ENCODE data around the gene LRP1. TPM values are rescaled to one million over a fixed set of nuclear protein-coding genes. Genes with fewer than 3 reads are reported as not detected.

The LRP1 gene
- total and polyA plus RNA-seq, 2 of the 4 experiments (the other 2 are of a cell fraction) = 73.1 to 142 TPM

GRCh38 chr12:57096748-57097553 is 31.3 kb upstream of the LRP1 start (continued):
- no peak for TF ChIP-seq NFE2L2 (IDR thresholded peaks at IDR 0.05; ENCODE audit: low read depth, low read length)

- TF ChIP-seq CHD1 (IDR thresholded peaks at IDR 0.05; ENCODE audit: low read depth, low read length) = no peak
- TF ChIP-seq ELK1 (IDR thresholded peaks at IDR 0.05; ENCODE audit: borderline replicate concordance, low read depth, low read length) = no peak
- TF ChIP-seq USF2 (IDR thresholded peaks at IDR 0.05; ENCODE audit: low read depth, low read length) = no peak
- TF ChIP-seq POLR2A (IDR thresholded peaks at IDR 0.05; ENCODE audit: low read depth, low read length) = no peak
- no peak for TF ChIP-seq FOS (IDR thresholded peaks at IDR 0.05; ENCODE audit: low read depth, low read length)
- no peak for TF ChIP-seq NFE2L2 (IDR thresholded peaks at IDR 0.05; ENCODE audit: low read depth, low read length)
- no peak for TF ChIP-seq SMC3 (IDR thresholded peaks at IDR 0.05; ENCODE audit: low read depth, low read length)
- TF ChIP-seq MAZ (IDR thresholded peaks at IDR 0.05; ENCODE audit: borderline replicate concordance, low read depth, low read length) = no peak
- TF ChIP-seq RFX5 (IDR thresholded peaks at IDR 0.05; ENCODE audit: low read depth, low read length) = no peak
- no peak for TF ChIP-seq RCOR1 (IDR thresholded peaks at IDR 0.05; ENCODE audit: insufficient replicate concordance, low read length)
- no peak for TF ChIP-seq MAFK (IDR thresholded peaks at IDR 0.05; ENCODE audit: low read depth, low read length)
- H3K36me3 ChIP-seq (ENCODE audit: control insufficient read depth, insufficient read depth, low read length) = peaks cover 68% of the 10 kb centered on the region
- POLR2A ChIA-PET (ENCODE audit: unreplicated experiment) = interaction anchor here (1.3 to 2.1 kb wide), 2 partner anchors 9 to 14 kb away, joined by 5 to 6 read pairs; partner anchors contain the start of gene STAT6
Observed at GRCh38 chr12:57097554-57097835, 30.8 kb upstream of the LRP1 start.

More at GRCh38 chr12:57097554-57097835, 30.8 kb upstream of the LRP1 start:
- Histone ChIP-seq H2AFZ (replicated peaks; ENCODE audit: low read length, poor library complexity) (no peak overlapping the region), H3K9ac (ENCODE audit: low read depth, low read length) (no peak overlapping the region), H2BK120ac (ENCODE audit: low read depth, low read length) (no peak overlapping the region), H3K23ac (ENCODE audit: low read depth, low read length) (no peak overlapping the region), H3K9me1 (ENCODE audit: insufficient read depth, low read length) (peaks cover 16% of the 10 kb centered on the region), H3K56ac (ENCODE audit: extremely low read depth, insufficient read depth, low read length) (no peak overlapping the region), H3K4ac (ENCODE audit: low read depth, low read length) (no peak overlapping the region), H2BK20ac (ENCODE audit: low read depth, low read length) (no peak overlapping the region), H3K27me3 (ENCODE audit: control insufficient read depth, insufficient read depth, low read length) (no peaks in the 10 kb centered on the region), H2BK15ac (ENCODE audit: low read depth, low read length) (no peak overlapping the region), H3K18ac (ENCODE audit: low read depth, low read length) (no peak overlapping the region), H3K4me2 (ENCODE audit: low read depth, low read length) (no peak overlapping the region), H4K8ac (ENCODE audit: low read depth in 2 of 2, low read length in 2 of 2) (no peak overlapping the region), H4K20me1 (ENCODE audit: insufficient read depth, low read length) (peaks cover 40% of the 10 kb centered on the region), H3K27ac (ENCODE audit: insufficient read depth, low read length) (no peak overlapping the region), H3K4me3 (ENCODE audit: insufficient read depth, low read depth, low read length) (no peak overlapping the region), H3K4me1 (ENCODE audit: control insufficient read depth, insufficient read depth, low read length) (peaks cover 28% of the 10 kb centered on the region), H4K5ac (ENCODE audit: low read depth, low read length) (no peak overlapping the region), H3K79me1 (ENCODE audit: low read depth in 1 of 2, low read length in 2 of 2) (peaks cover 13 to 53% of the 10 kb centered on the region in 2 experiments), H2AK9ac (replicated peaks; ENCODE audit: low read depth, low read length, poor library complexity) (no peak overlapping the region), H4K91ac (ENCODE audit: insufficient read depth, low read depth, low read length) (no peak overlapping the region), H3K14ac (replicated peaks; ENCODE audit: low read depth, low read length) (no peak overlapping the region), H2AK5ac (ENCODE audit: low read depth, low read length) (no peak overlapping the region), H3K9me3 (ENCODE audit: control insufficient read depth, insufficient read depth, low read length) (no peaks in the 10 kb centered on the region), H2BK5ac (ENCODE audit: low read depth, low read length, poor library complexity, severe bottlenecking) (no peak overlapping the region)
- no peak for DNase-seq
- whole genome bisulfite sequencing, 2 experiments (ENCODE audit: extremely low coverage in 2 of 2, insufficient read length in 1 of 2) = 87% methylated on average over 3 of the region's 8 CpGs; no CpG with 5 or more reads in 1 of the 2 experiments
- intact Hi-C loops (cut with micrococcal nuclease) = no loop called here
- in situ Hi-C loops (cut with MboI; ENCODE audit: low sequenced_read_pairs) = no loop called here
- CTCF ChIA-PET = interaction anchor here (0.7 kb wide), 1 partner anchor 10 kb away, joined by 3 read pairs; no protein-coding TSS in a partner anchor
- BruUV-seq (replicated peaks) = no TSS peak
- ATAC-seq (ENCODE audit: low read depth) = no peak
- dilution Hi-C loops (cut with HindIII; ENCODE audit: low sequenced_read_pairs, unreplicated experiment) = no loop called here

Data from IMR-90 (cell line).